Astrocyte of the hippocampus (primary cell): ENCODE measurements around the gene TMEM26.

ENCODE experiments used
- DNase-seq: peaks from one replicate; pipeline ENCODE4 v3.0.0; 2011; ENCODE audit warnings: low read depth, low spot score

The TMEM26 gene

DNA sequence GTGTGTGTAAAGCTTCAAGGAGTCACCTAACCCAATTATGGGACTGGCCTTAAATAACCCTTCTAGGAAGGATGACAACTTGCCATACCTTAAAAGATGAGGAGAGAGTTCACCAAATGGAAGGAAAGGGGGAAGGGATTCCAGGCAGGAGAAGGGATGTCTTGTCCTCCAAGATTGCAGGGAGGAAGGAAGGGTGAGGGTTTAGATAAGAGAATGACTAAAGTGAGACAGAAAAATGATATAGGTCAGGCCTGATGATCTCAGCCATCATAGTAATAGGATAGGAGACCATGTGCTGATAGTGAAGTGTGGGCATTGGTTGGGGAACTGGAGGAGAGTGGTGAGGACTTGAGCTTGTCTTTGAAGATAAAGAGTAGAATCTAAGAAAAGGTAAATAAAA lies 7.7 kb upstream of the TMEM26 start:
- DNase-seq = no peak

DNA sequence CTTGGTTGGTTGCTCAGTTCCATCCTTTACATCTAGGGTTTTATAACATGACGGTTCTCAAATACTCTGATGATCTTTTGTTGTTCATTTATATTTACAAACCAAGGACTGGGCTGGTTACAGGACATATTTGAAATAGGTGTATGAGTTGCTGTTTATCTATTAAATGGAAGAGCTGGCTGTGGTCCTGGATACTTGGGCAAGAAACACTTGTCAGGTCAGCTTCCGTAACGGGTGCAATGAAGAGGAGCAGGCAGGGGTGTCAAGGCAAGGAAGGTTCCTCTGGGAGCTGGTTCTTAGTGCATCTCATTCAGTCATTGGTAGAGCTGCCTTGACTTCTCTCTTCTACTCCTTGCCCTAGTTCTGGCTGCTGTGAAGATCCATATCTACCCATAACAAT lies 4.8 kb upstream of the TMEM26 start:
- DNase-seq = no peak

DNA sequence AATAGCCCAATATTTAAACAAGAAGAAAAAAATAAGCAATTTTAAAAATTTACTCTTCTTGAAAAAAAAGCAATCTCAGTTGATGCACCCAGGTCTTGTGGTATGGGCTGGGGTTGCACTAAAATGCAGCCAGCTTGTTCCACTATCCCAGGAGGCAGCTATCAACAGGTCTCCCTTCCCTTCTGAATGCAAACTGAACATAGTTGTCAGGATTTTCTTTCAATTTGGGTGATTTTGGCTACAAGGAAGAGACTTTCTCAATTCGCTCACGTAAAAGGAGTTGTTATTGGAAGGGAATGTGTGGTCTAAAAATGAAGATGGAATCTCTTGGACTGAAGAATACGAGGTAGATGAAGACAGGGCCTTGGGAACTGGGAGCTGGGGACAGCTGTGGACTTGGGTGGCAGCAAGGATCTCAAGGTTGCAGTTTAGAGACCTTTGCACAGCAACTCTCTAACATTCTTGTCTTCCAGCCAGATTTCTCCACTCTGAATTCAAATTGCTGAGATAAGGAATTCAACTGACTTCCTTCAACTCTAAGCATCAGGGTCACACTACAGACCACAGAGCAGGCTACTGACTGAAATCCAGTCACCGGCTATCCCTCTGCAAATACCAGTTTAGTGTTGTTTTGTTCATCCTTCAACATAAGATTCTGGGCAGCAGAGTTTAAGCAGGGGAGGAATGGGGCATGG lies 3.1 kb upstream of the TMEM26 start:
- DNase-seq = peak; percentile 60

DNA sequence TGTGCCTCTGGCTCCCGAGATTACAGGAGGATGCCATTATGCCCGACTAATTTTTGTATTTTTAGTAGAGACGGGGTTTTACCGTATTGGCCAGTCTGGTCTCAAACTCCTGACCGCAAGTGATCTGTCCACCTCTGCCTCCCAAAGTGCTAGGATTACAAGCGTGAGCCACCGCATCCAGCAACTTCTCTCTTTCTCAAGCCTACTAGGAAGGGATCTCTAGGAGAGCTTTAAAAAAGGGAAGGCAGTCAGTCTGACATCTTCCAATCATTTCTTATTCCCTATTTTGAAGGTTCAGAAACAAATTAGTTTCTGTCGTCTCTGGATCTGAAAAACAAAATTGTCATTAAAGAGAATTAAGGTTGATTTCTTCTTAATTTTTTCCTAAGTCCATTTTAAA lies 2.5 kb upstream of the TMEM26 start:
- no peak for DNase-seq

DNA sequence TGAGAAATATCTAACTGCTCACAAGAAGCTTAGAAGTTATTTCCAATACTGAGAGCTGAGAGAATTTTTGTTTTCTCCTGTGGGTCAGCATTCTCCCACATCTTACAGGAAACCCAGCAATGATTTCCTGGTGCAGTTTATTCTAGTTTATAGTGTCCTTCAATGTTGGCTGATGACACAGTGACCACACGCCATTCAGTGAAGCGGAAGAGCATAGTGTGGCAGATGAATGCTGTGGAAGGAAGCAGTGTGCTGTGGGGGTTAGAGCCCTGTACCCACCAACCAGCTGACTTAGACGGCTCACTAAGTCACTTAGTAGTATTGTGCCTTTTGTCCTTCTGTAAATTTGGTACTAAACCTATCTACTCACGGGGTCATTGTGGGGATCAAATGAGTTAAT lies 1.4 kb upstream of the TMEM26 start:
- DNase-seq = no peak

DNA sequence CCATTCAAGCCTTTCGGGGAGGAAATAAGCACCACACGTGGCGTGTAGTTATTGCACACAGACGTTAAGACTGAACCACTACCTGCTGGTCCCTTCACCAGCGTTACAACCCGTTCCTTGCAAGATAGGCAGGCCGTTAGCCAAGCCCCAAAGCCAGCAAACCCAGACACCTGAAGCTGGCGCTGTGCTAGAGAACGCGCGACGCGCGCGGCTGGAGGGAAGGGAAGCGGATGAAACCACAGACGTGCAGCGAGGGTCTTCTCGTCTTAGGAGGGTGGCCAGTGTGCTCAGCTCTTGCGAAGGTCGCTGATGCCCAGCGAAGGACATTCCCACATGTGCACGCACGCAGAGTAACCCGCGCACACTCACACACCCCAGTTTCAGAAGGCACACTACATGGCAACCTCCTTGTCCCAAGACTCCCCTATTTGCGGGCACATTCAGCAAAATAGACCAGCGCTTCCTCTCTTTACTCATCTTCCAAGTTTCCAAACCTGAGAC lies 980 bp downstream of the TMEM26 start:
- DNase-seq = peak; percentile 29

DNA sequence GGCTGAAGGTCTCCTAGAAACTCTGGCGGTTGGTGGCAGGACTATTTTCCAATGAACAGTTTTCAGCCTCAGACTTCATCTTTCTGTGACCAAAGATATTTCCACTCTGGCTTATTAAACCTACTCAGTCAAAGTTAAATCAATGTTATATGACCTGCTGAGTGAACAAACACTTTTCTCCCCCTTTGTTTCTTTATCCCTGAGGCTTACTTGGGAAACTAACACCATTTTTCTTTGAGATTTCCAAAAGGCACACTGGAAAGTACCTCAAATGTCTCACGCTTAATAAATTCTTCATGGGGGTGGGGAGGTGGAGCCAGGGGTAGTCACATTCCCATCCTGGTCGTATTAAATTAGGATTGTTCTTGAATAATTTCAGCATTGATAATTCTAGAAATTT lies 1.8 kb downstream of the TMEM26 start:
- no peak for DNase-seq

DNA sequence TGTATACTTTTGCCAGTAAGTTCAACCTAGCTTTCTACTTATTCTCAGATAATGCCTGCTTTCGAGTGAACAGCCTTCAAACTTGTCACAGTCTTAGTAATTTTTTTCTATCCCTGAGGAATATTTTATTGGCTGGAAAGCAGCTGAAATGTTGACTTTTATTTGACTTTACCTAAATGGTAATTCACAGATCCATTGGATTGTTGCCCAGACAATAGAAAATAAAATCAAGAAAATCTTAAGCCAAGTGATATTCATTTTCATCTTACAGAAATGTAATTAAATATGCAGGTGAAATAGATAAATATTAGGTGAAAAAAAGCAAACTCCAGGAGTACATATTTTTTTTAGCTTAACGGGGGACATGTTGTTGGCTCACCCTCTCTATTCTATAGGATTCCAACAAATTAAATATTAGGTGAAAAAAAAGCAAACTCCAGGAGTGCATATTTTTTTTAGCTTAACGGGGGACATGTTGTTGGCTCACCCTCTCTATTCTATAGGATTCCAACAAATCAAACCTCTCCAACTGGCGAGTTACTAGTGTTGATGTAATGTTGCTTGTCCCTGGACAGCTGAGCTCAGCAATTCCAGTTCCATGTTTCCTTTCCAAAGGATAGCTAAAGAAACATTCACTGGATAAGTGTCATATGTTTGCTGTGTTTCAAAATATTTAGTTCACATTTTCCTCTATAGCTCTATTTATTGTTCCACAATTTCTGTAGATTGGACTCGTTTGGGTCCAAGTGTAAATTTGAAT lies 4.2 kb downstream of the TMEM26 start:
- DNase-seq = no peak

DNA sequence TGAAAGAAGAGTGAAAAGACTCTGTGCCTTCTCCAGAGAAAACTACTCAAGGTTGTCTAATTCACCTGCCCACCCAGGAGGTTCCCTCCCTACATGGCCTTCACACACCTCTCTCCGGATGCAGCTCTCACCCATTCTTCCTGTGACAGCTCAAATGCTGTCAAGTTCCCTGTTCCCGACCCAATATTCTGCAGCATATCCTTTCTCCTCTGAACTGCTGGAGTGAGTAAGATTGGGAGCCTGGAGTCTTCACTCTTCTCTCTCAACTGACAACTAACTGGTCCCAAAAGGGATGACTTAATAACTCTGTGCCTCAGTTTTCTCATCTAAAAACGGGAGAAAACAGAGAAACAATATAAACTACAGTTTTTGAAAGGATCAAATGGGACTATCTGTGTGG lies 5.1 kb downstream of the TMEM26 start:
- no peak for DNase-seq

DNA sequence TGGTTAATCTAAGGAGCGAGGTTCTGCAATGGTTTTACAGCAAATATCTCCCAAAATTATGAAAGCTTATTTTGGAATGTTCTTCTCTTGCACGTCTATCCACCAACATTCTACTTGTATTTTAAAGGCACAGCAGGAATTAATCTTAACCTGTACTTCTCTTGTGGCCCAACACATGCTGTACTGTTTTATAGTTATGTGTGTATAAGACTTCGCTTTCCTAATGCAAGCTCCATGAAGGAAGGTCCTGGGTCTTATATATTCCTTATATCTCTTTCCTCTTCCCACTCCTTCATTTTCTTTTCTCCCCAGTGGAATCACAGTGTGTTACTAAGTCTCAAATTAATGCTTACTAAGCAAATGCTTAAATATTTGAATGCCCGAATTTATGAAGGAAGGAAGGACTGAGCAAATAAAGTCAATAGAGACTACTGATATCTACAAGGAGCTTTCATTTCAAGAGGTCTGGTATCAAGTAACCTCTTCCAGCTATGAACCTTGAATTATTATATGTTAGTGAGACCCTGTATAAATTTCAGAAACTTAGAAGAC lies 14.0 kb downstream of the TMEM26 start:
- DNase-seq = no peak

DNA sequence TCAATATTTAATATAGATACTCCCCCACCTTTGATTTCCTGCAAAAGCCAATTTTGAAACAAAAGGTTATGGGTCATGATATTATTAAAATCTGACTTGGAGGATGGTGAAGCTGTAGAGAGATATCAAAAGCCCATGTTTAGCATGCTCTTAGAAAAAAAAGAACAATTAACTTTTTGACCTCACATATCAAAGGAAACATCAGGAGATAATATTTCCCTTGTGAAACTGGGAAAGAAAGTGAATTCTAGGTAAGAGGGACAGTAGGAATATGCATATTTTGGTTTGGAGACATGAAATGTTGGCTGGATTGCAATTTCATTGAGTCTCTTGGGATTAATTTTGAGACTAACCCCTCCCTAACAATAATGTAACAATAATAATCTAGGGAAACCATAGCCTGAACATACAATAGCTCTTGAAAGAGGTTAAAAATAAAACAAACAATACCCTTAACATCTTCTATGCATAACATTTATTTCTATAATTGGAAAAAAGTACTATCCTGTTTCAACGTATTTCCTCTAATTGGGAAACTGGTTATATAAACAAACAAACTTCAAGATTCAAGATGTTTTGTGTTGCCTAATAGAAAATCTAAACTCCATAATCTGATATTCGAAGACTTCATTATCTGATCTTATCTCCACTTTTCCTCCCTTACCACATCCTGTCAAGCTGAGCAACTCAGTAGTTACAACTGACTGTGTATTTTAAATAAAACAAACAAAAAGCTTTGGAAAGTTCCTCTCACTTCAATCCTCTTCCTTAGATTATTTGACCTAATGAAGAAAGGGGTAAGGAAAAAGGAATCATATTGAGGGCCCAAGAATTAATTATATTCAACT lies 14.8 kb downstream of the TMEM26 start:
- no peak for DNase-seq

DNA sequence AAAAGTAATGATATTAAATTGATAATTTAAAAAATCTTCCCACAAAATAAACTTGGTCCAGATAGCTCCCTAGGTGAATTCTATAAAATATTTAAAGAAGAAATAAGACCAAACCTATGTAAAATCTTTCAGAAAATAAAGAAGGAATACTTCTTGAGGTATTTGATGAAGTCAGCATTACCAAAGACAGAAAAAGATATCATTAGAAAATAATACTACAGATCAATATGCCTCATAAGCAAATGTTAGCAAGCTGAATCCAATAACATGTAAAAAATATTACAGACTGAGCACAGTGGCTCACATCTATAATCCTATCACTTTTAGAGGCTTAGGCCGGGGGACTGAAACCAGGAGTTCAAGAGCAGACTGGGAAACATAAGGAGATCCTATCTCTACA lies 30.0 kb downstream of the TMEM26 start:
- no peak for DNase-seq

DNA sequence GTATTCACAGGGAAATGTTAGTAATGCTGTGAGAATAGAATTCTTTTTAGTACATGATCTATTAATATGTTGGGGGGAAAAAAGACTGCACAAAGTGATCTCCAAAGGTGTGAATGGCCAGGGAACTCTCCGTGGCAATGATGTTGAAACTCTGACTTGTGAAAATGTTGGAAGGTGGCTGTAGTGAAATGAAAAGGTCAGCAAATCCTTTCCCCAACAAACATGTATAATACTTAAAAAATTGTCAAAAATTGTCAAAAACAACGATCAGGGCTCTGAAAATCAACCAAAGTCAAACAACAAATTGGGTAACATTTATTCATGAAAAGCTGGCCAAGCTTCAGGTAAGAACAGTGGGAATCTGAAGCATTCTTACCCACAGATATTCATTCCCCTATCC lies 35.5 kb downstream of the TMEM26 start:
- DNase-seq = no peak

DNA sequence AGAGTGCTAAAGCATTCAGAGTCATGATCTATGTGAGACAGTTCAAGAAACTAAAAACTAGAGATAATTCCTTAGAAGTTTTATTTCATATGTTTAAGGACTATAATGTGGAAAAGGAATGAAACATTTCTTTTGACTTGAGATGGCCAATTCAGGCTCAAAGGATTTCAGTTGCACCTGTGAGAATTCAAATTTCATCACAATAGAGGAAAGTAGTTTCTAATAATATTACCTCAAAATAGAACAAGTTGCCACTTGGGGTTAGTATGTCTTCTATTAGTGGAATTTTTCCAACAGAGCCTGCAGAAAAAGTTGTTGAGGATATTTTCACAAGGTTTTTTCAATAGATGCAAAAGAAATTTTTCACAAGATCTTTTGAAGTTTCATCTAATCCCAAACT lies 37.4 kb downstream of the TMEM26 start:
- DNase-seq = no peak

DNA sequence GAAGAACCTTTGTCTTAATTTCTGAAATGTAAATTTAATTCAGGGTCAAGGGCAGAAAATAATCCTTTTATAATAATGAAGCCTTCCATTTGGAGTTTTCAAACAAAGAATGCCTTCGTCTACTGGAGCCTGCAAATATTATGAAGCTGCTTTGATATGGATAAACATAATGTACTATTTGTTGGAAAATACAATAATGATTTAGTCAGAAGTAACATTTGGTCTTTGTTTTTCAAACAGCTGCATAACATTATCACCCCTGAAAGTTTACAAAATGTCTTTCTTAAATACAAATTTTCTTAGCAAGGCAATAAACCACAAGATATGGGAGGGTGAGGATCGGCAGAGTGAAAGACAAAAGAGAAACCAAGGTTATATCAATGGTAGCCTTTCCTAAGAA lies 41.5 kb downstream of the TMEM26 start:
- DNase-seq = no peak

DNA sequence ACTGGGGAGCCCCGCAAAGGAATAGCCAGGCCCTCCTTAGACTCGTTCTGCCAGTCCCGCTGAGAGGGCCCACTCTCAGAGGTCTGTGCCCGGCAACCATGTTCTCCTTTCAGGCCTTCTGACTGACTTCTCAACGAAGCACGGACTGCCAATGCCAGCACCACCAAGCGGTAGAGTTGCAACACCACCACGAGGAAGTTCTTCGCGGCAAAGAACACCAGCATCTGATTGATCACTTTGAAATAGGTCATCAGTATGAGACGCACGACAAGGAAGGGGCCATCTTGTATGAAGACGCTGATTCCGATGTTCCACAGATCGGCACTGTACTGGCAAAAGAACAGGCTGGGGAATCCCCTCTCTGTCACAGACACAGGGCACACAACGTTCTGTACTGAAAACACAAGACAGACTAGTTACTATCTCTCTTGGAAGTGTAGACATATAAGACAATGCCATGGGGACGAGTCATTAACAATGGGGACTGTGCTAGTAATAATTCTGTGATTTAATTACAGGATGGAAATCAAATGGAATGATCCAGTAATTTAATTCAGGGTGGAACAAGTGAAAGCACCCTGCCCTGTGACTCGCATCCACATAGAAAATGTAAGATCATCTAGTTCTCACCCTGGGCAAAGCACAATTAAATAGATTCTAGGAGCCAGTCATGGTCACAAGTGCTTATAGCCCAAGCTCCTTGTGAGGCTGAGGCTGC lies 42.7 kb downstream of the TMEM26 start:
- no peak for DNase-seq

DNA sequence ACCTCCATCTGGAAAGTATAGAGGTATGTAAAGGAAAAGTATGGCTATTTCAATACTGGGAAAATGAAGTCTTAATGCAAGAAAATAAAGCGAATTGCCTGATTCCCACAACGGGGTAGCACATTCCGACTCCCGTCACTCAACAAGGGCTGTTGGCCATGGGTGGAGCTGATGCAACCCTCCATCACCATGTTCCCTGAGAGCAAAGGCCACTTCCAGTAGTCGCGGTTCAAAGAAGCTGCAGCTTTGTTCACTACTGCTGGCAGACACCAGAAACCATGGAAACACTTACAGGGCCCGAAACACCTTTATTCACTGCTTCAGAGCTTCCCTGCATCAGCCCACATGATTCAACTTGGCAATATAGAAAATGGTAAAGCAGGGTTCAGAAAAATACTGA lies 44.0 kb downstream of the TMEM26 start:
- no peak for DNase-seq

DNA sequence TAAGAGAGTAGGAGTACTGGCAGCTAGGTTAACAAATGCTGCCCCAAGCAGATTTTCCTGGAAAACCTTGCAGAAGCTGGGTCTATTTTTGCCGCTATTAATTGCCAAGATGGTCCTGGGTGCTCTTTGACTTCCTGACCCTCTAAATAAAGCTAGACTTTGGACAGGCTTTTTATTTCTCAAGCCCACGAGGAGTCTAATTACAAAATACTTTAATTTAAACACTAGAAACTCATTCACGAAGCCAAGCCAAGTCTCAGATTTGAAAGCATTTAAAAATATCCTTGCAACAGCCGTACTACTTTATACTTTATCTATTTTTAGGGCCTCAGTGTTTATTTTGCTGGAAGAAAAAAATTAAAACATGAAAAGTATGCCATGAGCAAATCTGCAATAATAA lies 45.1 kb downstream of the TMEM26 start:
- no peak for DNase-seq

DNA sequence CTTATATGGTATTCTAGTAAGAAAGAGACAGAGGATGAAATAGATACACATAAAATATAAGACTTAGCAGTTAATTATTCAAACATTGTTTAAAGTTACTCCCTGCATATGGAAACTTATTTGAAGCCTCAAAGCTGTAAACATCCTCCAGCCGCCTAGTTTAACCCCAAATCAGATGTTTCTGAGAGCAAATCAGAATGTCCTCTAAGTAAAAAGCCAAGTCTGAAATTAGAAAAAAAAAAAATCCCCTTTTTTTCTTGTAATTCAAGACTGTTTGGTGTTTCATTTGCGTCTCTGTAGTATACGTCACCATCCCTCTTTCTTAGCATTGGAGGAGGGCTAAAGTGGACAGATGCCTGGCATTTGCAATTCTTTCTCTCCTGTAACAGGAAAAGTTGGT lies 46.4 kb downstream of the TMEM26 start:
- DNase-seq = no peak

DNA sequence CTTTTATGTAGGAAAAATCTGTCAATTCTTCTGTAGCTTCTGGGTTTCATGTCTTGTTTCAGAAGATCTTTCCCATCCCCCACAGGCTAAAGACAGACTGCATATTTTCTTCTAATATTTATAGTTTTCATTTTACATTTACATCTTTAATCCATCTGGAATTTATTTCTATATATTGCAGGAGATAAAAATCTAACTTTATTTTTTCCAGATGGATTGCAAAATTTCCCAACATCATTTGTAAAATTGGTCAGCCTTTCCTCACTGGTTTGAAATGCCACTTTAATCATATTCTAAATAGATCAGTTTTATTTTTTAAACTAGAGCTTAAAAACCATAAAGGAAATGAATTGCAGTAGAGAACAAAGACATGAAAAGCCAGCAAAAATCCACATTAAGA lies 46.9 kb downstream of the TMEM26 start:
- DNase-seq = no peak

DNA sequence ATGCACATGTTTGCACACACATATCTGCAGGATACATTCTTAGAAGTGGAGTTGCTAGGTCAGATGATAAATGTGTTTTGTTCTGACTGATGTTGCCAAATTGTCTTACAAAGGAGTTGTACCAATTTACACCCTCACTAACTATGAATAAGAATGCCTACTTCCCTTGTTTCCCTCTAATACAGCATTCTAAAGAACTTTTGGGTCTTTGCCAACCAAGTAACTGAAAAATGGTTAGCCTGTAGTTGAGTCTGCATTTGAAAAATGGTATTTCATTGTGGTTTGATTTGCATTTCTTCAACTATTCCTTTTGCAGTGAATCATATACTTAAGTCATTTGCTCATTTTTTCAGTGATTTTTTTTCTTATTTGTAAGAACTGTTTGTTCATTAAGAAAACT lies 48.4 kb downstream of the TMEM26 start:
- peak; percentile 81 for DNase-seq
